ENCODE results near the gene CAP1.

CAP1 gene

DNA sequence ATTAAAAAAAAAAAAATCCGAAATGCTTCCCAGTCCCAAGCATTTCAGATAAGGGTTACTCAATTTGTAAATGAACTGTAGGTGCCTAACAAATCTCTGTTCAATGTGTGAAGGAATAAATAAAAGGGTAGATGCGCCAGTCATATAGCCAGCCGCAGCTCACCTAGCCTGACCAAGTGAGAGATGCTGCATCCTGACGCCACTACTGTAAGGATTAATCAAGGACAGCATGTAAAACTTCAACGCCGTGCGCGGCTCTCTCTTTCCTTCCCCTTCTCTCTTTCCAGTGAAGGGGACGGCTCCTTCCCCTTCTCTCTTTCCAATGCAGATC, 56.1 kb downstream of the CAP1 start:
- DNase-seq, result no peak

DNA sequence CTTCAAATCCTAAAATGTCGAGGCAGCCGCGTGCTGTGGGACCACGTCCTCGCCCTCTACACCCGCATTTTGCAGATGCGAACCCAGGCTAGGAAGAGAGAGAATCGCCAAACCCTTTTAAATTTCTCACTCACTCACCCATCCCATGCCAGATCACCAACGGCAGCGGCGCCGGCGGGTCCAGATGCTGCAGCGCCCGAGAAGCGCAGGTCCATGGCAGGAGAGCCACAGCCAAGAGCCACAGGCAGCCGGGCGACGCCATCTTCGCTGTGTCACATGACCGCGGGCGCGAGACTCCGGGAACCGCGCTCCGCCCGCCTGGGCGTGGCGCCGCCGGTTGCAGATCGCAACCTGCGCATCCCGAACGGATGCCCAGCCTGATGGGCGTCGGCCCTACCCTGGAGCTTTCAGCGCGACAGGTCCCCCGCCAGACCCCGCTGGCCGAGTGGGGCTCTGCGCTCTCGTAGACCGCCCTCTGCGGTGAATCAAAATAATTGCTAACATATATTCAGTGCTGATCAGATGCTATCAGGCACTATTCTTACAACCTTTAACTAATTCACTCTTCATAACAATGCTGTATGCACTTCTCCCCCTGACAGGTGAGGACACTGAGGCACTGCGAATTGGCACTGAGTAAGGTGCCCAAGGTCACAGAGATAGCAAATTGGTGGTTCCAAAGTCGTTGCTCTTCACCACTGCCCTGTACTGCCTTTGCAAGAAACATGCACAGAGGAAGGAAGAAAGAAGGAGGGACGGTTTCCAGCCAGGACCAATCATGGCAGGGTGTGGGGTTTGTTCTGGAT, 56.7 kb downstream of the CAP1 start, which contains the start of gene PPT1:
PPT1 (minus strand) TSS at position 276 of the 806 bp plus-strand sequence; CDS start at position 262, 14 bp downstream.
- DNase-seq, result peak; percentile 65

DNA sequence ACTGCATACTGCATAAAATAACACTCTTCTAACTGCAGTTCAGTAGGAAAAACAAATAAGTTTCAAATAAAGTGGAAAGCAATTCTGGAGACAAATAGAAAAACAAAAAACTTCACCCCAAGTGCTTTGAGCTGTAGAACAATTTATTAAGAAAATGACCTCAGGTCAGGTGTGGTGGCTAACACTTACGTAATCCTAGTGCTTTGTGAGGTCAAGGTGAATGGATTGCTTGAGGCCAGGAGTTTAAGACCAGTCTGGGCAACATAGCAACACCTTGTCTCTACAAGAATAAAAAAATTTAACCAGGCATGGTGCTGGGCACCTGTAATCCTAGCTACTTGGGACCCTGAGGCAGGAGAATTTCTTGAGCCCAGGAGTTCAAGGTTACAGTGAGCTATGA, 61.5 kb downstream of the CAP1 start:
- no peak for DNase-seq

DNA sequence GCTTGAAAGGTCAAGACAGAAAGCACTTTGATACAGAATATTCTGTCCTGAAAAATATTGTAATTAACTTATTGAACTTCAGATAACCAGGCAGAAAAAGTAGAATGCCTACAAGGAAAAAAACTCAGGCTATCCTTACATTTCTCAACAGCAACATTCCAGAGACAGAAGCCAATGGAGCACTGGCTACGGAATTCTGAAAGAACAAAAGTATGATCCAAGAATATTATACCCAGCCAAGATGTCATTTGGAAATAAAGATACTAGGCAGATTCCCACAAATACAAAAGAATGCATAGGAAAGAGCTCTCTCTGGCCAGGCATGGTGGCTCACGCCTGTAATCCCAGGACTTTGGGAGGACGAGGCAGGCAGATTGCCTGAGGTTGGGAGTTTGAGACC, 62.4 kb downstream of the CAP1 start:
- no peak for DNase-seq

DNA sequence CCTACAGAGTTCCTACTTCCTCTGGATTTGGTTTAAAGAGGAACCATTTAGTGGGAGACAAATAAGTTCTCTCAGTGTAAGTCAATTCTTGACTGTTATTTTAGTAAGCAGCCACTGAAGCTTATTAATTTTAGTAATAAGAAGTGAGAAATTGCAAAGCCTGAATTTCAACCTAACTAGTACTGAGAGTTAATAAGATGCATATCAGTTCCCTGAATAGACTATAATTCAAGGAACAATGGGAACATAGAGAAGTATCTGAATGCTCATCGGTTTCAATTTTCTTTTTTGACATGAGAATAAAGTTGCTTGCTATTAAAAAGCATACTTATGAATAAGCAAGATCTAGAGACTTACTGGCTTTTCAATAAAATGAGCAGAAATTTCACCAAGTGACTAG, 64.5 kb downstream of the CAP1 start:
- DNase-seq, result no peak

DNA sequence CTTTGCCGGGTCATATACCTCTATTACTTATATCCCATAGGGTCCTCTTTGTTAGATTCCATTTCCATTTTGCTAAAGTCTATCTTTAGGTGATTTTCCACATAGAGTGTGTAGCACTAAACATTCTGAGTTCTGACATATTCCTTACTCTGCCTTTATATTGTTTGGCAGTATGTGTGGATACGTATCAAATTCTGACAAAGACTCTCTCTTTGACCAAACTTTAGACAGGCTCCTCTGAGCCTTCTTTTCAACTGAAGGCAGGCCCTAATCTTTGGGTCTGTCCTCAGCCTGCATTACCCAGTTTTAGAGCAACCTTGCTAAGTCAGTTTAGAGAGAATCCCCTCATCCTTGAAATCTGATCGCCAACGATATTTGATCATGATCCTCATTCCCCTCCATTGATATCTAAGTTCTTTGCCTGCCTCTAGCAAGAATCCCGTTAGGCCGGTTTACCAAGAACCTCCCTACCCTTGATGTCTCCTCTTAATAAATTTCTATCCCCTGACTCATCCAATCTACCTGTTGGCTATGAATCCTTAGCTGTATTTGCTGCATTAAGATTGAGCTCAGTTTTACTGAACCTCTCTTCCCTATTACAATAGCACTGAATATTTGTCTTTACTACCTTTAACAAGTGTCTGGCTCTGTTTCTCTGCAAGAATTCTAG, 66.9 kb downstream of the CAP1 start:
- DNase-seq, result no peak

DNA sequence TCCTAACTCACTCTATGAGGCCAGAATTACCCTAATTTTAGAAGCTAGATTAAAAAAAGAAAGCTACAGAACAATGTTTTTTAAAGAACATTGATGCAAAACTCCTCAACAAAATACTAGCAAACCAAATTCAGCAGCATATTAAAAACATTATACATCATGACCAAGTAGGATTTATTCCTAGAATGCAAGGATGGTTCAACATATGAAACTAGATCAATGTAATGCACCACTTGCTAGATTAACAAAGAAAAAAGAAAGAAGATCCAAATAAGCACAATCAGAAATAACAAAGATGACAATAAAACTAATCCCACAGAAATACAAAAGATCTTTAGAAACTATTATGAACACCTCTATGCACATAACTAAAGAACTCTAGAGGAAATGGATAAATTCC, 69.9 kb downstream of the CAP1 start:
- no peak for DNase-seq

DNA sequence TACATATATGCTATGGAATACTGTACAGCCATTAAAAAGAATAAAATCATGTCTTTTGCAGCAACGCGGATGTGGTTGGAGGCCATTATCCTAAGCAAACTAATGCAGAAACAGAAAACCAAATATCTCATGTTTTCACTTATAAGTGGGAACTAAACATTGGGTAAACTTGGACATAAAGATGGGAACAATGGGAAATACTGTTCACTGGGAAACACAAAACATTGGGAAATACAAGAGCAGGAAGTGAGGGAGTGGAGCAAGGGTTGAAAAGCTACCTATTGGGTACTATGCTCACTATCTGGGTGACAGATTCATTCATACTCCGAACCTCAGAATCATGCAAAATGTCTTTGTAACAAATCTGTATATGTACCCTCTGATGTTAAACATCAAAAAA, 73.9 kb downstream of the CAP1 start:
- no peak for DNase-seq

DNA sequence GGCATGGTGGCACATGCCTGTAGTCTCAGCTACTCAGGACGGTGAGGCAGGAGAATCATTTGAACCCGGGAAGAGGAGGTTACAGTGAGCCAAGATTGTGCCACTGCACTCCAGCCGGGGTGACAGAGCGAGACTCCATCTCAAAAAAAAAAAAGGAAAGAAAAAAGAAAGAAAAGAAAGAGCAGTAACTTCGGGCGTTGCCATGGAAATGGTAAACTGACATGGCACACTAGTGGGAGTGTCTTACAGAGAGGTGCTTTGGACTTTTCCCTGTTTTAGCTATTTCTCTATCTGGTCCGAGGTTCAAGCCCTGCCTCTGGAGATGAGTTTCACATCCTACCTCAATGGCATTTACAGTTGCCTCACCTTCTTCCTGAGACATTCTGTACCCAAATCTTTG, 79.6 kb downstream of the CAP1 start:
- DNase-seq, result no peak

All from fibroblast of skin of abdomen (primary cell).